SK-MEL-5 (cell line): ENCODE results near the gene ZBTB39. TPM values are rescaled to one million over a fixed set of nuclear protein-coding genes. Genes with fewer than 3 reads are reported as not detected.

ENCODE experiments used
- DNase-seq: peaks from one replicate; pipeline ENCODE4 v3.0.0-alpha.2; 2016; ENCODE audit warnings: low read depth, low spot score
- in situ Hi-C: cut with HindIII; loops from 2 replicates; pipeline ENCODE4 v1.10.0; 2016; ENCODE audit warnings: low sequenced_read_pairs, high pct_unique_total_duplicates, low pct_unique_long_range_greater_than_20kb
- total RNA-seq: library from RNA; depleted of rRNA; stranded (reverse); fragments of >200 nt; shearing (Covaris generic); gene quantifications from 2 replicates; pipeline ENCODE4 v1.2.3, GENCODE V29; 2014

ZBTB39 gene
- total RNA-seq, 1 experiment from 2014 or later = 6.0 TPM

GRCh38 chr12:57010627-57011247 lies 4.4 kb upstream of the ZBTB39 start:
- in situ Hi-C loops = no loop called here
- DNase-seq = no peak

DNA sequence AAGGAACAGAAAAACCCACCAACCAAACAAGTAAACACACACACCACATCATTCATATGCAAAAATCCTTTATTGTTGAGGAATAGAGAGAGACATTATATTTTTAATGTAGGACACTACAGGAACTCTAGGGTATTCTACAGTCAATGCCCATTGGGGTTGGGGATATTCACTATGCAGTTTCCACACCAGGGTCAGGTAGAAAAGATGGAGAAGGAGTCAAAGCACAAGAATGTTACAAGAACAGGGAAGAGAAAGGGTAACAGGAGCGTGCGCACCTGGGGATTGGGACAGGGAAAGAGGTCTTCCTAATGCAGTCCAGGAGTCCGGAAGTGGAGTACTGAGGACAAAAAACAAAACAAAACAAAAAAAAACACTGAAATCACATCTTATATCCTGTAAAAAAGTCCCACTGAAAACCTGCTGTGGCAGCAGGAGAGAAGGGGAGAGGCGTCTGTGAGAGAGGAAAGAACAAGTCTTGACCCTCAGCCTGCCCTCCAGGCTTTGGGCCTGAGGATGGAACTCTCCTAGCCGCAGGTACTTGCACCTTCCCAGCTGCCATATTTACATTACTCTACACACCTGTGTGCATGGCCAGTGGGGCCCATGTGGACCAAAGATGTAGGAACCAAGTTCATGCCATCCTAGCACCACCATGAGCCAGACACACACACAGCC lies 3.7 kb upstream of the ZBTB39 start:
- in situ Hi-C loops = no loop called here
- no peak for DNase-seq

- in situ Hi-C loops = no loop called here
- peak; percentile 80 for DNase-seq
Observed at GRCh38 chr12:57008178-57008577, 1.8 kb upstream of the ZBTB39 start.

DNA sequence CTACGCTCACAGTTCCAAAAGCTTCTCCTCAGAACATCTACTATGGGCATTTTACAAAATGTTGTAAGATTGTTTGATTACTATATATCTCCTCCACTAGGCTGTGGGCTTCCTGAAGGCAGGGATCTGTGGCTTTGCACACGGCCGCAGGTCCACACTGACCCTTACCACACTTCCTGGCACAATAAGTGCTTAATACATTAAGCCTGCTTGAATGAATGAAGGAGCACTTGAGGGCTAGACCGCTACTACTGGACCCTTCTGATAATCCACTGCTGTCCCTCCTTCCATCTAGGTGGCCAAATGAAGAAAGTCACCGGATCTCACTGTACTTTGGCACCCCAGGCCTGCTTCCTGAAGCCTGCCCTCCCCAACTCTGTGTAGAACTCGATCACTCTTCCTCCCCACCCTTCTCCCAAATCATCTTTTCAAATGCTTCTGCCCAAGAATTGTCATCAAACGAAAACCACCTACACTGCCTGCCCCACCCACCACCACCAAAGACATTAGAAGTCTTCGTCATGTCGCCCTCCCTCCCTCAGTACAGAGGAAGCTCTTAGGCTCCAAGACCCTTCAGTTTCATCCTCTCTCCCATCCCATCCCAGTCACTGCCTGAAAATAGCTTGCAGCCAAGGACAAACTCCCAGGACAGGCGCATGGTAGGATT lies 596 bp upstream of the ZBTB39 start:
- in situ Hi-C loops = no loop called here
- no peak for DNase-seq

DNA sequence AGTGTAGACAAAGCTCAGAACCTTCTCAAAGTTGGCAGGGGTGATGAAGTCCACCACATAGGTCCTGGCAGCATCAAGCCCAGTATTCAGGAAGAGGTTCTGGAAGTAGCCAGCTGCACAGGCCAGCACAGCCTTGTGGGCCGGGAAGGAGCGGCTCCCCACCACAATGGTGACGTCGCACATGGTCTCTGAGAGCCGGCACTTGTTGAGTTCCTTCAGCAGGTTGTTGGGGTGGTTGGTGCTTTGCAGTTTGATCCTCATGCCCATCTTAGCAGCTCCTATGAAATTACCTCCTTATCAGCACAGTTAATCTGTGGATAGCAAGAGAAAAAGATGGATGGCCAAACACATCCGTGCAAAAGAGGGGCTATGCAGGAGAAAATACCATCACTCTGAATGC lies 1.7 kb downstream of the ZBTB39 start:
- in situ Hi-C loops = no loop called here

DNA sequence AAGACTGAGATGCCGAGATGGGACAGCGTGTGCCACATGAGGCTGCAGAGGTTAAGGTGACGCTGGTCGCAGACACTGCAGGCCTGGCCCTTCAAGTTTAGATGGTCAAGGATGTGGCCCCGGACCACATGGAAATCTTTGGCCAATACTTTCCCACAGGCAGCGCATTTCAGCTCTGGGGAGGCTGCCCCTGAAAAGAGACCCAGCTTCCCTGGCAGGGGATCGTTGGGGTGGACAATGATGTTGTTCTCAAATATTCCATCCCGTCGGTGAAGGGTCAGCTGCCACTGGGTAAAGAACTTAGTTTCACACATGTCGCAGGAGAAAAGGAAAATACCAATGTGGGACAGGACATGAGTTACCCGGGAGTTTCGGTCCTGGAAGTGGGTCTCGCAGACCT lies 3.0 kb downstream of the ZBTB39 start:
- no peak for DNase-seq
- in situ Hi-C loops = no loop called here

More for the DNA sequence above, 1.7 kb downstream of the ZBTB39 start:
- DNase-seq = no peak

GRCh38 chr12:57001448-57001906 lies 4.9 kb downstream of the ZBTB39 start:
- in situ Hi-C loops = no loop called here
- peak; percentile 72 for DNase-seq

GRCh38 chr12:57000393-57000792 lies 6.0 kb downstream of the ZBTB39 start:
- in situ Hi-C loops = no loop called here
- DNase-seq = no peak

- in situ Hi-C loops = loop anchor here (25.0 kb wide), 1 partner anchor 237 kb away; the partner anchor contains the start of genes HSD17B6 and PRIM1
Observed at GRCh38 chr12:56999456-56999855, 6.9 kb downstream of the ZBTB39 start.

GRCh38 chr12:56998981-56999380 lies 7.4 kb downstream of the ZBTB39 start:
- DNase-seq = no peak
- in situ Hi-C loops = loop anchor here (25.0 kb wide), 1 partner anchor 237 kb away; the partner anchor contains the start of genes HSD17B6 and PRIM1

More at GRCh38 chr12:56999456-56999855, 6.9 kb downstream of the ZBTB39 start:
- DNase-seq = no peak

GRCh38 chr12:56998316-56998715 lies 8.0 kb downstream of the ZBTB39 start:
- in situ Hi-C loops = loop anchor here (25.0 kb wide), 1 partner anchor 236 kb away; the partner anchor contains the start of genes HSD17B6 and PRIM1

GRCh38 chr12:56996793-56997545 lies 9.4 kb downstream of the ZBTB39 start:
- DNase-seq = no peak
- in situ Hi-C loops = loop anchor here (25.0 kb wide), 1 partner anchor 235 kb away; the partner anchor contains the start of genes HSD17B6 and PRIM1

More at GRCh38 chr12:56998316-56998715, 8.0 kb downstream of the ZBTB39 start:
- no peak for DNase-seq

- DNase-seq = no peak
- in situ Hi-C loops = loop anchor here (25.0 kb wide), 1 partner anchor 234 kb away; the partner anchor contains the start of genes HSD17B6 and PRIM1
Observed at GRCh38 chr12:56995930-56996496, 10.3 kb downstream of the ZBTB39 start.

GRCh38 chr12:56995201-56995929 lies 11.0 kb downstream of the ZBTB39 start:
- in situ Hi-C loops = loop anchor here (25.0 kb wide), 1 partner anchor 233 kb away; the partner anchor contains the start of genes HSD17B6 and PRIM1
- DNase-seq = no peak

DNA sequence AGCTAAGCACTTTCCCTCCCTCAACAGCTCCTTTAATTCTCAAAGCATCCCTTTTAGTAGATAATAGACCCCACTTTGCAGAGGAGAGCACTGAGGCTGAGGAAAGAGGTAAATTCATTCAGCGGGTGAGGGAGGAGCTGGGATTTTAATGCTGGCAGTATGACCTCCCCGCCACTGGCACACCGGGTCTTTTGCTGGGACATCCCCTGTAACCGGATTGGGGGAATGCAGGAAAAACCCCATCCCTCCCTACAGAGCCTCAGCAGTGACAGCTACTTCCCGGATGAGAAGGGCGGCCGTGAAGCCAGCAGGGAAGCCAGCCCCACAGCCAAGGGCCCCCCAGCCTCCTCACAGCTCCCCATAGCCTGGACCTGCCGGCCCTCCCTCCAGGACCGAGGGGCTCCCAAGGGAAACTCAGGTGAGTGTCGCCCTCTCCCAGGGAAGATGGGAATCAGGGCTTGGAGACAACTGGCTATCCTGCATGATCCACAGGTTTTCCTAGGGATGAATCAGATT lies 12.1 kb downstream of the ZBTB39 start:
- no peak for DNase-seq
- in situ Hi-C loops = loop anchor here (25.0 kb wide), 1 partner anchor 232 kb away; the partner anchor contains the start of genes HSD17B6 and PRIM1

DNA sequence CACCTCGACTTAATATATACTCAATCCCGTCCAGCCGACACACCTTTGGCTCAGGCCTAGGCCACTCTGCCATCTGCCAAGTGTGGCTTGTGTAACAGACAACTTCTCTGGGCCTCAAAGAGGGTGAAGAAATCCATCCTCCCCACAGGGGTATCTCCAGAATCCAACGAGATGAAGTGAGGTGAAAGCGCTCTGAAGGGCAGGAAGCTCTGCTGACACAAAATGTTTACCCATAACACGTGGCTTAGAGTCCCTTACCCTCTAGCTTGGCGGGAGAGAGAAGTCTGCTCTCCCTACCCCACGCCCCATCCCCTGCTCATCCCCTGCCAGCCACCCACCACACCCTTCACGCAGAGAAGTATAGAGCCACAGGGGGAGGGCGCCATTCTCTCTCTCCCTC lies 13.0 kb downstream of the ZBTB39 start:
- no peak for DNase-seq
- in situ Hi-C loops = loop anchor here (25.0 kb wide), 1 partner anchor 231 kb away; the partner anchor contains the start of genes HSD17B6 and PRIM1
